GM10266 (cell line): ENCODE results near the gene TOLLIP.
"Not testable (repeated sequence)": the region's sequence is repeated elsewhere in the genome, so short reads cannot be mapped to it uniquely, and the experiment has no call there.

Source experiments
- DNase-seq: peaks from one replicate; pipeline ENCODE4 v3.0.0; 2012; ENCODE audit errors: extremely low spot score
- TF ChIP-seq, protein P1 (sequence below): IDR thresholded peaks from 2 replicates; pipeline ENCODE4 v1.5.1; 2012; ENCODE audit warnings: mild to moderate bottlenecking, low read depth; ENCODE audit not compliant: control insufficient read depth, insufficient read depth; ENCODE audit errors: missing control alignments

Gene TOLLIP

DNA sequence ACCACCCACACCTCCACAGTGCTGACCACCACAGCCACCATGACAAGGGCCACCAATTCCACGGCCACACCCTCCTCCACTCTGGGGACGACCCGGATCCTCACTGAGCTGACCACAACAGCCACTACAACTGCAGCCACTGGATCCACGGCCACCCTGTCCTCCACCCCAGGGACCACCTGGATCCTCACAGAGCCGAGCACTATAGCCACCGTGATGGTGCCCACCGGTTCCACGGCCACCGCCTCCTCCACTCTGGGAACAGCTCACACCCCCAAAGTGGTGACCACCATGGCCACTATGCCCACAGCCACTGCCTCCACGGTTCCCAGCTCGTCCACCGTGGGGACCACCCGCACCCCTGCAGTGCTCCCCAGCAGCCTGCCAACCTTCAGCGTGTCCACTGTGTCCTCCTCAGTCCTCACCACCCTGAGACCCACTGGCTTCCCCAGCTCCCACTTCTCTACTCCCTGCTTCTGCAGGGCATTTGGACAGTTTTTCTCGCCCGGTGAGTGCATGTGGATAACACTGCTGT, 58.1 kb downstream of the TOLLIP start:
- TF ChIP-seq, protein P1, sequence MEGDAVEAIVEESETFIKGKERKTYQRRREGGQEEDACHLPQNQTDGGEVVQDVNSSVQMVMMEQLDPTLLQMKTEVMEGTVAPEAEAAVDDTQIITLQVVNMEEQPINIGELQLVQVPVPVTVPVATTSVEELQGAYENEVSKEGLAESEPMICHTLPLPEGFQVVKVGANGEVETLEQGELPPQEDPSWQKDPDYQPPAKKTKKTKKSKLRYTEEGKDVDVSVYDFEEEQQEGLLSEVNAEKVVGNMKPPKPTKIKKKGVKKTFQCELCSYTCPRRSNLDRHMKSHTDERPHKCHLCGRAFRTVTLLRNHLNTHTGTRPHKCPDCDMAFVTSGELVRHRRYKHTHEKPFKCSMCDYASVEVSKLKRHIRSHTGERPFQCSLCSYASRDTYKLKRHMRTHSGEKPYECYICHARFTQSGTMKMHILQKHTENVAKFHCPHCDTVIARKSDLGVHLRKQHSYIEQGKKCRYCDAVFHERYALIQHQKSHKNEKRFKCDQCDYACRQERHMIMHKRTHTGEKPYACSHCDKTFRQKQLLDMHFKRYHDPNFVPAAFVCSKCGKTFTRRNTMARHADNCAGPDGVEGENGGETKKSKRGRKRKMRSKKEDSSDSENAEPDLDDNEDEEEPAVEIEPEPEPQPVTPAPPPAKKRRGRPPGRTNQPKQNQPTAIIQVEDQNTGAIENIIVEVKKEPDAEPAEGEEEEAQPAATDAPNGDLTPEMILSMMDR = no peak
- DNase-seq = no peak

DNA sequence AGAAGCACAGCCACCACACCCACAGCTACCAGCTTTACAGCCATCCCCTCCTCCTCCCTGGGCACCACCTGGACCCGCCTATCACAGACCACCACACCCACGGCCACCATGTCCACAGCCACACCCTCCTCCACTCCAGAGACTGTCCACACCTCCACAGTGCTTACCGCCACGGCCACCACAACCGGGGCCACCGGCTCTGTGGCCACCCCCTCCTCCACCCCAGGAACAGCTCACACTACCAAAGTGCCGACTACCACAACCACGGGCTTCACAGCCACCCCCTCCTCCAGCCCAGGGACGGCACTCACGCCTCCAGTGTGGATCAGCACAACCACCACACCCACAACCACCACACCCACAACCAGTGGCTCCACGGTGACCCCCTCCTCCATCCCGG, 59.0 kb downstream of the TOLLIP start:
- DNase-seq = not testable (repeated sequence)

DNA sequence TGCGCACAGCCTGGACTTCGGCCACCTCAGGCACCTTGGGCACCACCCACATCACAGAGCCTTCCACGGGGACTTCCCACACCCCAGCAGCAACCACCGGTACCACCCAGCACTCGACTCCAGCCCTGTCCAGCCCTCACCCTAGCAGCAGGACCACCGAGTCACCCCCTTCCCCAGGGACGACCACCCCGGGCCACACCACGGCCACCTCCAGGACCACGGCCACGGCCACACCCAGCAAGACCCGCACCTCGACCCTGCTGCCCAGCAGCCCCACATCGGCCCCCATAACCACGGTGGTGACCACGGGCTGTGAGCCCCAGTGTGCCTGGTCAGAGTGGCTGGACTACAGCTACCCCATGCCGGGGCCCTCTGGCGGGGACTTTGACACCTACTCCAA, 60.5 kb downstream of the TOLLIP start:
- DNase-seq = not testable (repeated sequence)

DNA sequence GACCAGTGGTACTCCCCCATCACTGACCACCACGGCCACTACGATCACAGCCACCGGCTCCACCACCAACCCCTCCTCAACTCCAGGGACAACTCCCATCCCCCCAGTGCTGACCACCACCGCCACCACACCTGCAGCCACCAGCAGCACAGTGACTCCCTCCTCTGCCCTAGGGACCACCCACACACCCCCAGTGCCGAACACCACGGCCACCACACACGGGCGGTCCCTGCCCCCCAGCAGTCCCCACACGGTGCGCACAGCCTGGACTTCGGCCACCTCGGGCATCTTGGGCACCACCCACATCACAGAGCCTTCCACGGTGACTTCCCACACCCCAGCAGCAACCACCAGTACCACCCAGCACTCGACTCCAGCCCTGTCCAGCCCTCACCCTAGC, 62.4 kb downstream of the TOLLIP start:
- DNase-seq = not testable (repeated sequence)

DNA sequence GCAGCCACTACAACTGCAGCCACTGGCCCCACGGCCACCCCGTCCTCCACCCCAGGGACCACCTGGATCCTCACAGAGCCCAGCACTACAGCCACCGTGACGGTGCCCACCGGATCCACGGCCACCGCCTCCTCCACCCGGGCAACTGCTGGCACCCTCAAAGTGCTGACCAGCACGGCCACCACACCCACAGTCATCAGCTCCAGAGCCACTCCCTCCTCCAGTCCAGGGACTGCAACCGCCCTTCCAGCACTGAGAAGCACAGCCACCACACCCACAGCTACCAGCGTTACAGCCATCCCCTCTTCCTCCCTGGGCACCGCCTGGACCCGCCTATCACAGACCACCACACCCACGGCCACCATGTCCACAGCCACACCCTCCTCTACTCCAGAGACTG, 63.1 kb downstream of the TOLLIP start:
- not testable (repeated sequence) for DNase-seq

DNA sequence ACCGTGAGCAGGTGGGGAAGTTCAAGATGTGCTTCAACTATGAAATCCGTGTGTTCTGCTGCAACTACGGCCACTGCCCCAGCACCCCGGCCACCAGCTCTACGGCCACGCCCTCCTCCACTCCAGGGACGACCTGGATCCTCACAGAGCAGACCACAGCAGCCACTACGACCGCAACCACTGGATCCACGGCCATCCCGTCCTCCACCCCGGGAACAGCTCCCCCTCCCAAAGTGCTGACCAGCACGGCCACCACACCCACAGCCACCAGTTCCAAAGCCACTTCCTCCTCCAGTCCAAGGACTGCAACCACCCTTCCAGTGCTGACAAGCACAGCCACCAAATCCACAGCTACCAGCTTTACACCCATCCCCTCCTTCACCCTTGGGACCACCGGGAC, 63.7 kb downstream of the TOLLIP start:
- DNase-seq = not testable (repeated sequence)

DNA sequence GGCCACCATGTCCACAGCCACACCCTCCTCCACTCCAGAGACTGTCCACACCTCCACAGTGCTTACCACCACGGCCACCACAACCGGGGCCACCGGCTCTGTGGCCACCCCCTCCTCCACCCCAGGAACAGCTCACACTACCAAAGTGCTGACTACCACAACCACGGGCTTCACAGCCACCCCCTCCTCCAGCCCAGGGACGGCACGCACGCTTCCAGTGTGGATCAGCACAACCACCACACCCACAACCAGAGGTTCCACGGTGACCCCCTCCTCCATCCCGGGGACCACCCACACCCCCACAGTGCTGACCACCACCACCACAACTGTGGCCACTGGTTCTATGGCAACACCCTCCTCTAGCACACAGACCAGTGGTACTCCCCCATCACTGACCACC, 64.9 kb downstream of the TOLLIP start:
- DNase-seq = not testable (repeated sequence)

DNA sequence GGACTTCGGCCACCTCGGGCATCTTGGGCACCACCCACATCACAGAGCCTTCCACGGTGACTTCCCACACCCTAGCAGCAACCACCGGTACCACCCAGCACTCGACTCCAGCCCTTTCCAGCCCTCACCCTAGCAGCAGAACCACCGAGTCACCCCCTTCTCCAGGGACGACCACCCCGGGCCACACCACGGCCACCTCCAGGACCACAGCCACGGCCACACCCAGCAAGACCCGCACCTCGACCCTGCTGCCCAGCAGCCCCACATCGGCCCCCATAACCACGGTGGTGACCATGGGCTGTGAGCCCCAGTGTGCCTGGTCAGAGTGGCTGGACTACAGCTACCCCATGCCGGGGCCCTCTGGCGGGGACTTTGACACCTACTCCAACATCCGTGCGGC, 65.9 kb downstream of the TOLLIP start:
- not testable (repeated sequence) for DNase-seq

DNA sequence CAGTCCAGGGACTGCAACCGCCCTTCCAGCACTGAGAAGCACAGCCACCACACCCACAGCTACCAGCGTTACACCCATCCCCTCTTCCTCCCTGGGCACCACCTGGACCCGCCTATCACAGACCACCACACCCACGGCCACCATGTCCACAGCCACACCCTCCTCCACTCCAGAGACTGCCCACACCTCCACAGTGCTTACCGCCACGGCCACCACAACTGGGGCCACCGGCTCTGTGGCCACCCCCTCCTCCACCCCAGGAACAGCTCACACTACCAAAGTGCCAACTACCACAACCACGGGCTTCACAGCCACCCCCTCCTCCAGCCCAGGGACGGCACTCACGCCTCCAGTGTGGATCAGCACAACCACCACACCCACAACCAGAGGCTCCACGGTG, 66.7 kb downstream of the TOLLIP start:
- not testable (repeated sequence) for DNase-seq

DNA sequence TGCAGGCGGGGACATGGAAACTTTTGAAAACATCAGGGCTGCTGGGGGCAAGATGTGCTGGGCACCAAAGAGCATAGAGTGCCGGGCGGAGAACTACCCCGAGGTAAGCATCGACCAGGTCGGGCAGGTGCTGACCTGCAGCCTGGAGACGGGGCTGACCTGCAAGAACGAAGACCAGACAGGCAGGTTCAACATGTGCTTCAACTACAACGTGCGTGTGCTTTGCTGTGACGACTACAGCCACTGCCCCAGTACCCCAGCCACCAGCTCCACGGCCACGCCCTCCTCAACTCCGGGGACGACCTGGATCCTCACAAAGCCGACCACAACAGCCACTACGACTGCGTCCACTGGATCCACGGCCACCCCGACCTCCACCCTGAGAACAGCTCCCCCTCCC, 67.1 kb downstream of the TOLLIP start:
- DNase-seq = no peak
- TF ChIP-seq, protein P1 = no peak

DNA sequence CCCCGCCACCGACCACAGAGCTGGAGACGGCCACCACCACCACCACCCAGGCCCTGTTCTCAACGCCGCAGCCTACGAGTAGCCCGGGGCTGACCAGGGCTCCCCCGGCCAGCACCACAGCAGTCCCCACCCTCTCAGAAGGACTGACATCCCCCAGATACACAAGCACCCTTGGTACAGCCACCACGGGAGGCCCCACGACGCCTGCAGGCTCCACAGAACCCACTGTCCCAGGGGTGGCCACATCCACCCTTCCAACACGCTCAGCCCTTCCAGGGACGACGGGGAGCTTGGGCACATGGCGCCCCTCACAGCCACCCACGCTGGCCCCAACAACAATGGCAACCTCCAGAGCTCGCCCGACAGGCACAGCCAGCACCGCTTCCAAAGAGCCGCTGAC, 67.7 kb downstream of the TOLLIP start:
- no peak for DNase-seq

DNA sequence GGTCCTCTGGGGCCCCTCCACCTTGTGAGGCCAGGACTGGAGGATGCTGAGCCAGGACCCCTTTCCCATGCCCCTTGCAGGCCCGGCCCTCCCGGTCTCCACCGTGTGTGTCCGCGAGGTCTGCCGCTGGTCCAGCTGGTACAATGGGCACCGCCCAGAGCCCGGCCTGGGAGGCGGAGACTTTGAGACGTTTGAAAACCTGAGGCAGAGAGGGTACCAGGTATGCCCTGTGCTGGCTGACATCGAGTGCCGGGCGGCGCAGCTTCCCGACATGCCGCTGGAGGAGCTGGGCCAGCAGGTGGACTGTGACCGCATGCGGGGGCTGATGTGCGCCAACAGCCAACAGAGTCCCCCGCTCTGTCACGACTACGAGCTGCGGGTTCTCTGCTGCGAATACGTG, 68.7 kb downstream of the TOLLIP start:
- TF ChIP-seq, protein P1 = no peak

More for the DNA sequence above, 67.7 kb downstream of the TOLLIP start:
- TF ChIP-seq, protein P1 = no peak

More for the DNA sequence above, 68.7 kb downstream of the TOLLIP start:
- DNase-seq = no peak
